ENCODE measurements around the gene INPP5A. TPM values are rescaled to one million over a fixed set of nuclear protein-coding genes. Genes with fewer than 3 reads are reported as not detected.

The INPP5A gene
- total and polyA plus RNA-seq, 11 donors, result 38.6 to 179 (median 102) TPM

- DNase-seq (no peak), ATAC-seq (no peak)
- H3K4me3 ChIP-seq, result no peak overlapping the region
- H3K27me3 ChIP-seq, result peaks cover 9 to 20% (median 13%) of the 10 kb centered on the region in 9 donors
- H3K9me3 ChIP-seq, result no peaks in the 10 kb centered on the region
- TF ChIP-seq POLR2A (IDR thresholded peaks at IDR 0.05) (no peak), CTCF (IDR thresholded peaks at IDR 0.05) (no peak)
- WGBS, 4 donors, result 95 to 97% (median 96%) methylated on average over 37 to 41 of the region's 41 CpGs
- intact Hi-C loops (cut with DNase I), result no loop called here
- H3K36me3 ChIP-seq, result peaks cover 0 to 64% (median 48%) of the 10 kb centered on the region in 9 donors
- peaks cover 0 to 8% (median 0%) of the 10 kb centered on the region in 12 donors for H3K4me1 ChIP-seq
- no peak overlapping the region for H3K27ac ChIP-seq
These were observed 242.1 kb downstream of the INPP5A start for GRCh38 chr10:132779549-132780294.

- DNase-seq (no peak), ATAC-seq (no peak)
- peaks cover 0 to 64% (median 48%) of the 10 kb centered on the region in 9 donors for H3K36me3 ChIP-seq
- intact Hi-C loops (cut with DNase I), result no loop called here
- no peak for TF ChIP-seq CTCF (IDR thresholded peaks at IDR 0.05)
- TF ChIP-seq POLR2A (IDR thresholded peaks at IDR 0.05), result no peak
- H3K9me3 ChIP-seq, result no peaks in the 10 kb centered on the region
- no peak overlapping the region for H3K27ac ChIP-seq
- H3K27me3 ChIP-seq, result peaks cover 15 to 26% (median 17%) of the 10 kb centered on the region in 9 donors
- H3K4me1 ChIP-seq, result peaks cover 0 to 14% (median 0%) of the 10 kb centered on the region in 12 donors
- WGBS, 4 donors, result 91 to 95% (median 93%) methylated on average over 10 to 12 of the region's 12 CpGs
- H3K4me3 ChIP-seq, result no peak overlapping the region
These were observed 242.8 kb downstream of the INPP5A start for GRCh38 chr10:132780356-132780755.

- no peaks in the 10 kb centered on the region for H3K9me3 ChIP-seq
- H3K36me3 ChIP-seq, result peaks cover 0 to 64% (median 48%) of the 10 kb centered on the region in 9 donors
- TF ChIP-seq CTCF (IDR thresholded peaks at IDR 0.05), result no peak
- no peak for TF ChIP-seq POLR2A (IDR thresholded peaks at IDR 0.05)
- H3K4me3 ChIP-seq, result no peak overlapping the region
- ATAC-seq (no peak), DNase-seq (no peak)
- intact Hi-C loops (cut with DNase I), result no loop called here
- H3K27ac ChIP-seq, result no peak overlapping the region
- H3K27me3 ChIP-seq, result peaks cover 22 to 35% (median 25%) of the 10 kb centered on the region in 9 donors
- 96 to 98% (median 97%) methylated on average over 20 of the region's 20 CpGs for WGBS, 4 donors
- peaks cover 0 to 24% (median 4%) of the 10 kb centered on the region in 12 donors for H3K4me1 ChIP-seq
These were observed 244.0 kb downstream of the INPP5A start for GRCh38 chr10:132781556-132781955.

- intact Hi-C loops (cut with DNase I), result no loop called here
- ATAC-seq (no peak), DNase-seq (no peak)
- Histone ChIP-seq H3K4me1 (peaks cover 0 to 42% (median 12%) of the 10 kb centered on the region in 12 donors), H3K27ac (no peak overlapping the region), H3K9me3 (no peaks in the 10 kb centered on the region), H3K27me3 (peaks cover 38 to 53% (median 43%) of the 10 kb centered on the region in 9 donors), H3K36me3 (peaks cover 0 to 50% (median 38%) of the 10 kb centered on the region in 9 donors), H3K4me3 (no peak overlapping the region)
- WGBS, 4 donors, result 89 to 92% (median 92%) methylated on average over 30 of the region's 30 CpGs
- TF ChIP-seq CTCF (IDR thresholded peaks at IDR 0.05), result no peak
- TF ChIP-seq POLR2A (IDR thresholded peaks at IDR 0.05), result no peak
These were observed 245.8 kb downstream of the INPP5A start for GRCh38 chr10:132783165-132783939.
